GM20431 (cell line): ENCODE data around the gene PARD3B.

Source experiments
- in situ Hi-C: fragments of 300-500 bp; cut with MseI, MboI; formaldehyde crosslinking; loops from one replicate; pipeline ENCODE4 v1.15.0; 2020; ENCODE audit warnings: low sequenced_read_pairs; ENCODE audit not compliant: unreplicated experiment

The PARD3B gene

GRCh38 chr2:205069928-205070327, 524.7 kb downstream of the PARD3B start:
- in situ Hi-C loops, result no loop called here

GRCh38 chr2:205070889-205071288, 525.6 kb downstream of the PARD3B start:
- in situ Hi-C loops, result no loop called here

- in situ Hi-C loops, result no loop called here
These were observed 528.3 kb downstream of the PARD3B start for GRCh38 chr2:205073433-205074020.

- in situ Hi-C loops, result no loop called here
These were observed 531.1 kb downstream of the PARD3B start for GRCh38 chr2:205076405-205076804.

GRCh38 chr2:205077159-205077558, 531.9 kb downstream of the PARD3B start:
- in situ Hi-C loops, result no loop called here

- in situ Hi-C loops, result no loop called here
These were observed 533.5 kb downstream of the PARD3B start for GRCh38 chr2:205078762-205079161.

- in situ Hi-C loops, result no loop called here
These were observed 533.9 kb downstream of the PARD3B start for GRCh38 chr2:205079173-205079572.

- in situ Hi-C loops, result no loop called here
These were observed 541.4 kb downstream of the PARD3B start for GRCh38 chr2:205086662-205087061.

- in situ Hi-C loops, result no loop called here
These were observed 542.6 kb downstream of the PARD3B start for GRCh38 chr2:205087862-205088261.

GRCh38 chr2:205089958-205090357, 544.7 kb downstream of the PARD3B start:
- in situ Hi-C loops, result no loop called here

- in situ Hi-C loops, result no loop called here
These were observed 546.1 kb downstream of the PARD3B start for GRCh38 chr2:205091411-205091810.

- in situ Hi-C loops, result no loop called here
These were observed 548.8 kb downstream of the PARD3B start for GRCh38 chr2:205094031-205094430.

GRCh38 chr2:205103699-205104098, 558.4 kb downstream of the PARD3B start:
- in situ Hi-C loops, result no loop called here

GRCh38 chr2:205107810-205108209, 562.5 kb downstream of the PARD3B start:
- in situ Hi-C loops, result no loop called here

- in situ Hi-C loops, result no loop called here
These were observed 570.2 kb downstream of the PARD3B start for GRCh38 chr2:205115511-205115910.

GRCh38 chr2:205117125-205117524, 571.9 kb downstream of the PARD3B start:
- in situ Hi-C loops, result no loop called here

- in situ Hi-C loops, result no loop called here
These were observed 573.9 kb downstream of the PARD3B start for GRCh38 chr2:205119136-205119535.

- in situ Hi-C loops, result no loop called here
These were observed 583.5 kb downstream of the PARD3B start for GRCh38 chr2:205128726-205129125.

- in situ Hi-C loops, result no loop called here
These were observed 584.3 kb downstream of the PARD3B start for GRCh38 chr2:205129531-205129930.

GRCh38 chr2:205130111-205130829, 585.0 kb downstream of the PARD3B start:
- in situ Hi-C loops, result no loop called here

- in situ Hi-C loops, result no loop called here
These were observed 588.3 kb downstream of the PARD3B start for GRCh38 chr2:205133544-205133943.

GRCh38 chr2:205138735-205139134, 593.5 kb downstream of the PARD3B start:
- in situ Hi-C loops, result no loop called here
